GM18858 (cell line): Measurements from ENCODE around the gene TSPAN9.

ENCODE experiments used
- ATAC-seq: cut with Tn5 transposase; IDR thresholded peaks from one replicate; pipeline ENCODE4 v1.9.1; 2021; ENCODE audit not compliant: unreplicated experiment

The TSPAN9 gene

GRCh38 chr12:3202096-3202495 lies 124.9 kb downstream of the TSPAN9 start:
- ATAC-seq: no peak

DNA sequence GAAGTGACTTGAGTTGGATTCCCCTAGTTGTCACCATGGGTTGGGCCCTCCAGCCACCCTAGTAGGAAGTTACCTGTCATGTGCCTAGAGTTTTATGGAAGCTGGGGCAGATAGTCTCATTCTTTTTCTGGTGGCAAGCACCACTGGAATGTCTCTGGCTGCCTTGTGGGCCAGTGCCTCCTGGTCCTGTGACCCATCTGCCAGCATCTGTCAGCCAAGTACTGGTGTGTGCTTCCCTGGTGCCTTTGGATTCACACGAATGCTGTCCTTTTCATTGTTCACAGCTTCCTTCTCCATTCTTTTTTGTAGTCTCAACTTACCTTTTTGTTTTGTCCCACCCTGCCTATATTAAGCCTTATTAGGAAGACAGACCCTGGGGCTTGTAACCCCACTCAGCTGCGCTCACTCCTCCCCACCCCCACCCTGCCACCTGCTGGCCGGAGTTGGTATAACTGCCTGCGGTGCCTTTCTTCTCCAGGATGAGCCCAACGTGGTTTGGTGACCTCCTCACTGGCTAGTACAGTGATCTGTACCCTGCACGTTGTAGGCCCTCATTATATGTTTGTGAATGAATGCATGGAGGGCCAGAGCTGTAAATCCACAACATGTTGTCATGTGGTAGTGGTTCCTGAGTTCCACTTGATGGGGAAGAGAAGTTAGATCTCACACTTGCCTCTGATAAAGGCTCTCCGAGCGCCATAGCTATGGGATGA lies 125.7 kb downstream of the TSPAN9 start:
- ATAC-seq: no peak

GRCh38 chr12:3203713-3204112 lies 126.5 kb downstream of the TSPAN9 start:
- ATAC-seq: no peak

DNA sequence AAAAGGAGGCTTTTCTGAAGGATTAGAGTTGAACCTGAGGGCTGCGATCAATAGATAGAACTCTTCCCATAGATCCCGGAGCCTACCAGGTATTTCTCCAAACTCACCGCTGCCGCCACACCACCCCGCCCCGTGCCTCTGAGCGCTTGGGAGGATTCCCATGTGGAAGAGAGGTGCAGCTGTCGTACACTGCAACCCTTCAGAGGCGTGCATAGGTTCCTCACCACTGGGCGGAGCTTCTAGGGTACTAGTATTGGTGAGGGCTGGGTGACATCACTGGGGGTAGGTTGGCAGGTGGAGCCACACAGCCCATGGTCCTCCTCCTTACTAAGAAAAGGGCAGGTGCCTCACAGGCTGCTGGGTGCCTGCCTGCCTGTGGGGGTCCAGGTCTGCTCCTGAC lies 127.0 kb downstream of the TSPAN9 start:
- ATAC-seq: no peak

DNA sequence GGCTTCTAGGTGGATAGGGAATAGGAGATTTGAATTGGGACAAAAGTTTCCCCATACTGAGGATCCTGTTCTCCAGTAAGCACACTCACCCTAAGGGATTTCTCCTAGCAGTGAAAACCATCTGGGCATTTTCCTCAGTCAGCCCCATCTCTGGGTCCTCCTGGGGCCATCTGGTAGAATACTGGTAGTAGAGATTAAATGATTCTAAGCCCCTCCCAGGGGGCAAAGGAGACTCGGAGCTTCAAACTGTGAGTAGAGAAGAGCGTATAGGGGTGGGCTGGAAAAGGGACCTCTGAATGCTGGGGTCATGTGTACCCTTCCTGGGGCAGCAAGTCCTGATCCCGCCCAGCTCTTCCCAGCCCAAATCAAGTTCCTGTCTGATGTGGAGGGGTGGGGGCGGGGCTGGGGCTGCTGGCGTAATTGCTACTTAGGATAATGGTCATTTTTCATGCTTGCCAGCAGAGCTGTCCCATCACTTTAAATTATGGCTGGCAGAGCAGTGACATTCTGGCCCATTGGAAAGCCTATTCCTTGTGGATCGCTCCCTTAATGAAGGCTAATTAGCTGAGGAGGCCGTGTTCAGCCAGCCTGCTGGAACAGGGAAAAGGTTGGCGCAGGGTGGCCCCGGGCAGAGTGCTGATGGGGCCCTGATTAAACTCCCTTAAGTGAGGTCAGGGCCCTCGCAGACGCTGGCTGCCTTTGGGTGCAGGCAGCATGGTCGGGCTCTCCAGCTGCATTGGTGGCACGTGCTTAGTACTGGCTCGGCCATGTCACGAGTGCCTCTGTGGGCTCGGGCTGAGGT lies 127.8 kb downstream of the TSPAN9 start:
- ATAC-seq: no peak

DNA sequence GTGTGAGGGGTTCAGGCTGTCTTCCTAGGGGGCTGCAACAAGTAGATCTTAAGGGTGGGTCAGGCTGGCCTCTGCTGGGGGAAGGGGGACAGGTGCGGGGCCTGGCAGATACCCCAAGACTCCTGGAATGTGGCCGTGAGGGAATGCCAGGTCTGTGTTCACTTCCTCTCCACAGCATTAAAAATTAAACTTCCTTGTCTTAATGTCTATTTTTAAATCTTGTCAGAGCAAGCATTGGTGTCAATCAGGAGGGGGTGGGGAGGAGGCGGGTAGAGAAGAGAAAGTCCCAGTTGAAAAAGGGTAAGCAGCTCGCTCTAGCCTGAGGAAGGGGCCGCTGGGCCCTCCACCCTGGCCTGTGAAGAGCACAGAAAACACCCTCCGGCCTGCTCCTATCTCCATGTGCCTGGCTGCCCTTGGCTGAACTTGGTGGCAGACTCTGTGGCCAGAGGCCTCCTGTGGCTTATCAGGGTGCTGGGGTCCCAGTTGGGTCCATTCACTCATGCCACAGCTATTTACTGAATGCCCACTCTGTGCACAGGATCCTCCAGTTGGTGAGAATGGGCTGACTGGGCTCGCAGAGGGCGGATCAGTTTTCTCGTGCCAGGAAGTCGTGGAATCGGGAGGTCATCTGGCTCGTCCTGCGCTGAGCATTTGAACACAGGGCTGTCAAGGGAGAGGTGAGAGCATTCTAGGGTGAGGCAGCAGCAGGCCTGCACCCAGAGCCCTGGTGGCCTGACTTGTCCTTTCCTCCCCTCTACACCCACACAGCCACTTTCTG lies 128.8 kb downstream of the TSPAN9 start:
- ATAC-seq: no peak

DNA sequence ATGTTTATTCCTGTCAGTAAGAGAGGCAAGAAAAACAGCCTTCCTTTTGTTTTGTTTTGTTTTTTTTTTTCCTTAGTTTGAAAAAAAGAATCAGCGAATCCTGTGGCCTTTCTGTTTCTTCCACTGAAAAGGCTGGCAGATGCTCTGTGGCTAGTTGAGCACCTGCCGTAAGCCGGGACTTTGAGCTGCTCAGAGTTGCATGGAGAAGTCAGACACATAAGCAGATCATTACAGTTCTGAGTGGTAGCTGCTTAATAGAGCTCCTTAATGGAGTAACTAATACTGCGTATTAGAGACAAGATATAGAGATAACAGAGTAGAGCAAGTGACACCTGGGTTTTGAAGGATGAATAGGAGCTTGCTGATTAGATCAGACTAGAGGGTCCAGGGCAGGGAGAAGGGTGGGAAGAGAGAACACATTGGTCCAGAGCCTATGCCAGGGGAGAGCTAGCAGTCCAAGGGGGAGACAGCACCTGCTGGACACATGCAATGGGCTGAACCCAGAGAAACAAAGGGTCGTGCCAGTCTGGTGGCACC lies 129.4 kb downstream of the TSPAN9 start:
- ATAC-seq: no peak

DNA sequence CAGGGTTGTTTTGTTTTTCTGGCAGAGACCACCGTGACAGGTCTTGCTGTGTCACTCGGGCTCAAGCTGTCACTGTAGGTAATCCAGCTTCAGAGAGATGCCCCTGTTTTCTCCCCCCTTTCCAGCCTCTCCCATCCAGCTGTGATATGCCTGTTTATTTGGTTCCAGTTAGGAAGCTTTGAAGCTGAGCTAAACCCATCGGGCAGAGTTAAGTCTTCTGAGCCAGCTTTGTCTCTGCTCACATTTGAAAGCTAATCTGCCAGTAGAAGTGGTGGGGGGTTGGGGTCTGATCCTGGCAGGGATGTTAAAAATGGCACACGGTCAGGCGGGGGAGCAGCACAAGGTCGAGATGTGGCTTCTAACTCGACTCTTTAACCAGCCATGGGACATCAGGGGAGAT lies 130.0 kb downstream of the TSPAN9 start:
- ATAC-seq: no peak

- no peak for ATAC-seq
Measured at GRCh38 chr12:3207858-3208257, 130.7 kb downstream of the TSPAN9 start.

DNA sequence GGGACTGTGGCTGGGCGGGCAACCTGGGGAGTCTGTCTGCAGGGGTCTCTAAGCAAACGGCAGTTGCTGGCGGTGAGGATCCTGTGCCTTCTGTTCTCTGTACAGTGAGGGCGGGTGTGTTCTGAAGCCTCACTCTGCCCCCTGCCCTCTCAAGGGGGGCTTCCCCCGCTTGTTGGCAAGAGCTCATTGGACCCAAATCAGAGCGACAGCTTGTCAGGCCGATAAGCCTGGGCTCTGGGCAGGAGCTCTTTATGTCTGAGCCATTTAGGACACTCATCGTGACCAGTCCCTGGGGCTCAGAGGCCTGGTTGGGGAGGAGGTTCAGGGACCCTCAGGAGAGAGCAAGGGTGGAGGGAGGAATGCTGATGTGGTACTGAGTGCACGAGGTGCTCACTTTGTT lies 136.0 kb downstream of the TSPAN9 start:
- ATAC-seq: no peak

GRCh38 chr12:3213768-3214167 lies 136.6 kb downstream of the TSPAN9 start:
- ATAC-seq: no peak

DNA sequence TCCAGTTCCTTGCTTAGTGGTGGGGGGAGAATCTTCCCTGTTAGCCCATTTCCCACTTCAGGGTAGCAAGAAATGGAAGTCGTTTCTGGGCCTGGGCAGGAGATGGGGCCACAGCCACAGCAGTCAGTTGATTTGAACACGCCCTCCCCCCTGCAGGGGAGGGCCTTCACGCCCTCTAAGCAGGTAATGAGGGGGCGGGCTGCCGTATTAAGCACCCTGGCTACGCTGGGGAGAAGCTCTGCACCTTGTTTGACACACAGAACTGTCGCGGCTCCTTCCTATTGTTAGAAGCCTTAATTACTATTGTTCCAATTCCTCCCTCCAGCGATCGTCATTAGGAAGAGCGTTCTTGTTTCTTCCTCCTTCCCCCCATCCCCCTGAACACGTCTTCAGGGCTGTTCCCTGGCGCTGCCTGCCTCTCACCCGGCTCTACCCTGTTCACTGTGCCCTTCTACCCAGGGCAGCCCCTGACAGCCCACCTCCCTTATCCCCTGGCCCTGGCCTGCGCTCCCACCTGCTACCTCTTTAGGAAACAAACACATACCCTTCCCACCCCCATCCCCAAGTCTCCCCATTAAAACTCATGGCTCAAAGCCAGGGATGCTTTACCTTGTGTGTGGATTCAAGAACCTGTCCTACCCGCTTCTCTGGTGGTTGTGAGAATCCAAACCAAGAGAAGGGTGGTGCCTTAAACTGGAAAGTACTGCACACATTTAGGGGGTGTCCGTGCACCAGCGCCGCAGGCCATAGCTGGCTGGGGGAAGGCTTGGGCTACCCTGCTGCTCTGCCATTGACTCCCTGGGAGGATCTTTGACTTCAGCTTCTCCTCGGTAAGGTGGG lies 137.6 kb downstream of the TSPAN9 start:
- no peak for ATAC-seq

- no peak for ATAC-seq
Measured at GRCh38 chr12:3215410-3215975, 138.3 kb downstream of the TSPAN9 start.

DNA sequence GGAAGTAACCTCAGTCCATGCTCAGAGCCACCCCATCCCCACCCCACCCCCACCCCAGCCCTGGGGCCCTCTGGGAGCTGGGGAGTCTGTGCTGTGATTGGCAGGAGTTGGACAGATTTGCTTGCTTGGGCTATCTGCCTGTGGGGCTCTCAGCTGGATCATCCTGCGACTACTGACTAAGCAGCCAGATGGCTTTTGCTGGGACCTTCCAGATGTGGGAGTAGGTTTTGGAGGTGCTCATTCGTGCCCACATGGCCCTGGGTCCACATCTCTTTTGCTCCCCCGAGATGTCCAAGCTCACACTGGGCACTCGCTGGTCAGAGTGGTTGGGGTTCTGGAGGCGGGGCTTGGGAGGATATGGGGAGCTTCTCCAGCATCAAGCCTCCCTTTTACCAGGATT lies 138.9 kb downstream of the TSPAN9 start:
- no peak for ATAC-seq

- no peak for ATAC-seq
Measured at GRCh38 chr12:3216726-3217682, 139.8 kb downstream of the TSPAN9 start.

GRCh38 chr12:3217683-3218079 lies 140.5 kb downstream of the TSPAN9 start:
- ATAC-seq: no peak

GRCh38 chr12:3218228-3219171 lies 141.3 kb downstream of the TSPAN9 start:
- no peak for ATAC-seq

DNA sequence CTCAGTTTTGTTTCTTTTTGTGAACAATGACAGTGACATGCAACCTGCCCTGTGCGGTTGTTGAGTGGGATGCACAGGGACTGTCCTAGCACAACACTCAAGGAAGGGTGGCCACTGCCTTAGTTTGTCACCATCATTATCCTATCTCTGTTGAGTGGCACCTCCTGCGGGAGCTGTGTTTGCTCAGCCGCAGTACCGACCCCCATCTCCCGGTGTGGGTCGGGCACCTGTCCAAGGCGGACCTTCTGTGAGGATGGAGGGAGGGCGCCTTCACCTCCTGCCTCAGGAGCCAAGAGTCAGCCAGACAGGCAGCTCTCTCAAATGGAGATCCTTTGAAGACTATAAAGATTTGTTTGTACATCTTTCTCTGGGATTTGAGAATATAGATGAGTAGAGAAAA lies 142.1 kb downstream of the TSPAN9 start:
- no peak for ATAC-seq
